ENCODE measurements around the gene SDK1. TPM values are rescaled to one million over a fixed set of nuclear protein-coding genes. Genes with fewer than 3 reads are reported as not detected.

The SDK1 gene
- total RNA-seq, 1 donor from 2014 or later = 3.9 TPM

- H3K36me3 ChIP-seq (ENCODE audit: control insufficient read depth, insufficient read depth, low read length) = no peaks in the 10 kb centered on the region
- no peak for DNase-seq (ENCODE audit: low read depth)
- H3K27me3 ChIP-seq (ENCODE audit: control insufficient read depth, insufficient read depth, low read length) = no peaks in the 10 kb centered on the region
- no peak overlapping the region for H3K4me3 ChIP-seq (ENCODE audit: low read depth, low read length)
- TF ChIP-seq CTCF (IDR thresholded peaks at IDR 0.05; ENCODE audit: insufficient read depth, low read length, poor library complexity, severe bottlenecking) = no peak
These were observed 972.6 kb downstream of the SDK1 start for GRCh38 chr7:4273566-4274230.

GRCh38 chr7:4274286-4274685 lies 973.2 kb downstream of the SDK1 start:
- Histone ChIP-seq H3K36me3 (ENCODE audit: control insufficient read depth, insufficient read depth, low read length) (no peaks in the 10 kb centered on the region), H3K4me3 (ENCODE audit: low read depth, low read length) (no peak overlapping the region), H3K27me3 (ENCODE audit: control insufficient read depth, insufficient read depth, low read length) (no peaks in the 10 kb centered on the region)
- DNase-seq (ENCODE audit: low read depth) = no peak
- no peak for TF ChIP-seq CTCF (IDR thresholded peaks at IDR 0.05; ENCODE audit: insufficient read depth, low read length, poor library complexity, severe bottlenecking)

DNA sequence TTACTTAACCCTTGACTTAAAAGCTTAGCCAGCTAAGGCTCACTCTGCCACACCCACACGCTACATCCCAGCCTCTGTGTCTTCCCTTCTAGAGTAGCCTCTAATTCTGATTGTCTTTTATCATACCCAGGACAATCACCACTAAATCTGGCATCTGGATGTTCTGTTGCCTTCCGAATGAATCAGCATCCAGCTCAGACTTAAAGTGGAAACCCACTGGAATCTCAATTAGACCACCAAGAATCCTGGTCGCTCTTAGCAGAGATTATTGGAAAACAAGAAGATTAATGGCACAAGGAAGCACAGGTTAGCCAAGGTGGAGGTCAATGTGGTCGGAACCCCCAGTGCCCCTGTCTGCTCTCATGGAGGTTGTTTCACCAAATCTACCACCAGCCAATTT lies 976.9 kb downstream of the SDK1 start:
- no peak for TF ChIP-seq CTCF (IDR thresholded peaks at IDR 0.05; ENCODE audit: insufficient read depth, low read length, poor library complexity, severe bottlenecking)

DNA sequence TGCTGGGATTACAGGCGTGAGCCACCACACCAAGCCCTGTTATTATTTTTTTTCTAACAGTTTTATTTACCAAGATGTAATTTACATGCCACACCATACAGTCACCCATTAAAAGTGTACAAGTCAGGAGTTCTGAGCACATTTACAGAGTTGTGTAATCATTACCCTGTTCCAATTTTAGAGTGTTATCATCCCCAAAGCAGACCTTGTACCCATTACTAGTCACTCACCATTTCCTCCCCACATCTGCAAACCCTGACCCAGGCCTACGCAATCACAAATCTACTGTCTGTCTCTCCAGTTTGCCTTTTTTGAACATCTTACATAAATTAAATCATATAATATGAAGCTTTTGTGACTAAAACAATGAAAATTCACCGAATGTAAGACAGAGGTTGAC lies 978.2 kb downstream of the SDK1 start:
- no peak for TF ChIP-seq CTCF (IDR thresholded peaks at IDR 0.05; ENCODE audit: insufficient read depth, low read length, poor library complexity, severe bottlenecking)
- Histone ChIP-seq H3K36me3 (ENCODE audit: control insufficient read depth, insufficient read depth, low read length) (no peaks in the 10 kb centered on the region), H3K27me3 (ENCODE audit: control insufficient read depth, insufficient read depth, low read length) (no peaks in the 10 kb centered on the region), H3K4me3 (ENCODE audit: low read depth, low read length) (no peak overlapping the region)
- no peak for DNase-seq (ENCODE audit: low read depth)

More for the DNA sequence above, 976.9 kb downstream of the SDK1 start:
- Histone ChIP-seq H3K4me3 (ENCODE audit: low read depth, low read length) (no peak overlapping the region), H3K27me3 (ENCODE audit: control insufficient read depth, insufficient read depth, low read length) (no peaks in the 10 kb centered on the region), H3K36me3 (ENCODE audit: control insufficient read depth, insufficient read depth, low read length) (no peaks in the 10 kb centered on the region)
- no peak for DNase-seq (ENCODE audit: low read depth)

GRCh38 chr7:4281231-4281993 lies 980.4 kb downstream of the SDK1 start:
- TF ChIP-seq CTCF (IDR thresholded peaks at IDR 0.05; ENCODE audit: insufficient read depth, low read length, poor library complexity, severe bottlenecking) = no peak
- no peaks in the 10 kb centered on the region for H3K36me3 ChIP-seq (ENCODE audit: control insufficient read depth, insufficient read depth, low read length)
- no peaks in the 10 kb centered on the region for H3K27me3 ChIP-seq (ENCODE audit: control insufficient read depth, insufficient read depth, low read length)
- H3K4me3 ChIP-seq (ENCODE audit: low read depth, low read length) = no peak overlapping the region
- DNase-seq (ENCODE audit: low read depth) = no peak

Measured in kidney epithelial cell (primary cell).